Measurements from ENCODE around the gene CTIF.

The CTIF gene

DNA sequence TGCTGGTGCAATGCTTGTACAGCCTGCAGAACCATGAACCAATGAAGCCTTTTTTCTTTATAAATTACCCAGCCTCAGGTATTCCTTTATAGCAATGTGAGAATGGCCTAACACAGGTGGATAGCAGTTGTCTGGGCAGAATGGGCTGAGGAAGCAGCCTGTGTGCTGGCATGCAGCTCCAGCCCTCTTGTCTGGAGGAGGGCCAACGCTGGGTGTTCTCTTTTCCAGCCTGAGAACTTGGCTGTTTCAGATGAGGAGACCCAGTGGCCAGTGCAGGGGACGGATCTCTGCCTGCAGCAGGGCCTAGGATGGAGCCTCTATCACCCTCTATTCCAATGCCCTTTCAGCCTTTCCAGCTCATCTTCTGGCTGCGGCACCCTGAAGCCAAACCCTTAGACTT is 58.8 kb downstream of the CTIF start:
- DNase-seq (ENCODE audit: low read depth), result no peak
- TF ChIP-seq CTCF (IDR thresholded peaks at IDR 0.05; ENCODE audit: insufficient read depth, low read depth, low read length, missing control alignments), result no peak
- no peak overlapping the region for H3K4me3 ChIP-seq (ENCODE audit: low read length)

DNA sequence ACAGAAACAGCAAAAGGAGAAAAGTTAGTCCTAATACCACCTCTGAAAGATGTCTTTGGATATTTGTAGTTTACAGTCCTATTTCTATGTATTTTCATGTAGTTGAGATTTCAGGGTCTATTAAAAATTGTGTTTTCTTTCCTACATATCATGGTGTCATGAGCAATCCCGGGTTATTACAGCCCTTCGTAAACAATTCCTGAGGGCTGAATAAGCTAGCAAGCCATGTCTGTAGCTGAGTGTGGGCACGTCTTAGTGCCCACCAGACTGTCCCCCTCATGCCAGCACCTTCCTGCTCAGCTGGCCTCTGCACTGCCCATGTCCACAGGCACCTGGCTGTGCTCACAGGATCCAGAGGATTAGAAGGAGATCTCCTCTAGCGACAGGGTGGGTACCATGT is 60.6 kb downstream of the CTIF start:
- no peak for DNase-seq (ENCODE audit: low read depth)
- H3K4me3 ChIP-seq (ENCODE audit: low read length), result no peak overlapping the region
- no peak for TF ChIP-seq CTCF (IDR thresholded peaks at IDR 0.05; ENCODE audit: insufficient read depth, low read depth, low read length, missing control alignments)

DNA sequence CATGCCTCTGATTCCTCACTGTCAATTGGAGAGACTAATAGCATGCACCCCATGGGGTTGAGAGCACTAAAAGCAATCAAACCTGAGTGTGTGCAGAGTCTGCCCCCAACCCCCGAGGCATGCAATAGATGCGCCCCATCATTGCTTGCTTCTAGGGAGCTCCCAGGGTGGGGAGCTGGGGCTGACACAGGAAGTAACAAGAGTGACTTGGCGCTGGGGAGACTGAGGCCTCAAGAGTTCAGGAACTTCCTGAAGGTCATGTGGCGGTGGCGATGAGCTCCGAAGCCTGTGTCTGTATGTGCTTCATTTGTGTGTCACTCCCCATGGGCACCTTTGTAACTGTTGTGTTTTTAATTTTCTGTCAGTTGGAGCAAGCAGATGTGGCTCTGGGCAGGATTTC is 61.2 kb downstream of the CTIF start:
- TF ChIP-seq CTCF (IDR thresholded peaks at IDR 0.05; ENCODE audit: insufficient read depth, low read depth, low read length, missing control alignments), result no peak
- no peak overlapping the region for H3K4me3 ChIP-seq (ENCODE audit: low read length)
- DNase-seq (ENCODE audit: low read depth), result no peak

- DNase-seq (ENCODE audit: low read depth), result no peak
- H3K4me3 ChIP-seq (ENCODE audit: low read length), result no peak overlapping the region
These were observed 61.7 kb downstream of the CTIF start for GRCh38 chr18:48600456-48601090.

DNA sequence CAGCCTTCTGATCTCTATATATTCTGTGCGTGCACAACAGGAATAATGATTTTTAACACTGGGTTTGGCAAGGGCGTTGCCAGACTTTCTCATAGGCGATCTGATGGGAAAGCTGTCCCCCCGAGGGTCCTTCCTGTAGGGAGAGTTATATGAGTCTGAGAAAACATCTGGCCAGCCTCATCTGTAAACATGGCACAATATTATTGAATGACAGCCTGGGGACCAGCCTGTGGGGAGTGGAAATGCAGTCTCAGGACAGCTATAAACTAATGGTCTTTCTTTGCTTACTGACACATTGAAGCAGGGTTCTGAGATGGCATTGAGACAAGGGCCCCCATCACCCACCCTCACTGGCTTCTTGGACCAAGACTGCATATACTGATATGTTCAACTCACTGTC is 62.5 kb downstream of the CTIF start:
- no peak for TF ChIP-seq CTCF (IDR thresholded peaks at IDR 0.05; ENCODE audit: insufficient read depth, low read depth, low read length, missing control alignments)
- DNase-seq (ENCODE audit: low read depth), result no peak

More at GRCh38 chr18:48600456-48601090, 61.7 kb downstream of the CTIF start:
- no peak for TF ChIP-seq CTCF (IDR thresholded peaks at IDR 0.05; ENCODE audit: insufficient read depth, low read depth, low read length, missing control alignments)

GRCh38 chr18:48602759-48603390 is 64.0 kb downstream of the CTIF start:
- H3K4me3 ChIP-seq (ENCODE audit: low read length), result no peak overlapping the region
- no peak for DNase-seq (ENCODE audit: low read depth)
- TF ChIP-seq CTCF (IDR thresholded peaks at IDR 0.05; ENCODE audit: insufficient read depth, low read depth, low read length, missing control alignments), result no peak

More for the DNA sequence above, 62.5 kb downstream of the CTIF start:
- no peak overlapping the region for H3K4me3 ChIP-seq (ENCODE audit: low read length)

DNA sequence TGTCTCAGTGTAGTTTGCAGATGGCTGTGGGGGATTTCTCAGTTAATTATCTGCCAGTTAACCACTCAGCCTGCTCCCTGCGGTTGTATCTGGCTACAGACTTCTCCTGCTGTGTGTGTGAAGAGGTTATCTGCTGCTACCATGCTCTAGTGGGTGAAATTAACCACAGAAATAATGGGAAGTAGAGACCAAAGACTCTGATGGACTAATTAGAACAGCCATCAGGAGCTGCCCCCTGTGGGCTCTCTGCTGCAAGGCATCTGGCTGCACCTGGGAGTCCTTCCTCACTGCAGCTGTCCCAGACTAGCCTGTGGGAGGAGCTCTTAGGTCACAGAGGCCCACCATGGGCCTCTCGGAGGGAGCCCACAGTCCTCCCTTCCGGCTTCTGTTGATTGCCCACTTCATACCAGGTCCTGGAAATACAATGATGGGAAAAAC is 66.6 kb downstream of the CTIF start:
- DNase-seq (ENCODE audit: low read depth), result peak; percentile 34
- TF ChIP-seq CTCF (IDR thresholded peaks at IDR 0.05; ENCODE audit: insufficient read depth, low read depth, low read length, missing control alignments), result peak; percentile 33
- no peak overlapping the region for H3K4me3 ChIP-seq (ENCODE audit: low read length)
